Glutamatergic neuron (in vitro differentiated cells): Measurements from ENCODE around the gene CLK4. TPM values are rescaled to one million over a fixed set of nuclear protein-coding genes. Genes with fewer than 3 reads are reported as not detected.

ENCODE experiments used
- DNase-seq: peaks from one replicate; pipeline ENCODE4 v3.0.0; 2022
- H3K27ac Mint-ChIP-seq: one replicate; pipeline ENCODE4 v1.8.0; 2020; ENCODE audit warnings: mild to moderate bottlenecking, mixed read lengths, inconsistent platforms; ENCODE audit not compliant: unreplicated experiment
- H3K27me3 Mint-ChIP-seq: one replicate; pipeline ENCODE4 v1.8.0; 2020; ENCODE audit warnings: mild to moderate bottlenecking, moderate library complexity, mixed read lengths, inconsistent platforms; ENCODE audit not compliant: unreplicated experiment
- H3K36me3 Mint-ChIP-seq: one replicate; pipeline ENCODE4 v1.8.0; 2020; ENCODE audit warnings: mild to moderate bottlenecking, mixed read lengths, inconsistent platforms; ENCODE audit not compliant: unreplicated experiment
- H3K4me1 Mint-ChIP-seq: one replicate; pipeline ENCODE4 v1.8.0; 2020; ENCODE audit warnings: mild to moderate bottlenecking, low read depth, mixed read lengths, inconsistent platforms; ENCODE audit not compliant: unreplicated experiment
- H3K4me3 Mint-ChIP-seq: one replicate; pipeline ENCODE4 v1.8.0; 2020; ENCODE audit warnings: mild to moderate bottlenecking, mixed read lengths, inconsistent platforms; ENCODE audit not compliant: unreplicated experiment
- H3K9me3 Mint-ChIP-seq: one replicate; pipeline ENCODE4 v1.8.0; 2020; ENCODE audit warnings: mild to moderate bottlenecking, moderate library complexity, mixed read lengths, inconsistent platforms; ENCODE audit not compliant: unreplicated experiment
- CTCF ChIP-seq: fragments of 200-600 bp; sonication (generic); IDR thresholded peaks from one replicate; pipeline ENCODE4 v1.5.0; 2021; ENCODE audit not compliant: partially characterized antibody, unreplicated experiment
- total RNA-seq: library from RNA; stranded (reverse); fragmentation: NEBNext Ultra II Directional; extraction: Animal tissue kit (Norgen Biotek cat#: 25700); gene quantifications from one replicate; pipeline ENCODE4 v1.2.1, GENCODE V29; 2021; ENCODE audit not compliant: unreplicated experiment

CLK4 gene
- total RNA-seq, 1 donor from 2014 or later, result 29.4 TPM

GRCh38 chr5:178555771-178556211 is 71.1 kb downstream of the CLK4 start:
- H3K27ac Mint-ChIP-seq, result no peak overlapping the region
- H3K4me3 Mint-ChIP-seq, result no peak overlapping the region
- no peak for TF ChIP-seq CTCF
- no peak for DNase-seq
- H3K36me3 Mint-ChIP-seq, result no peaks in the 10 kb centered on the region
- H3K27me3 Mint-ChIP-seq, result no peaks in the 10 kb centered on the region
- H3K9me3 Mint-ChIP-seq, result no peaks in the 10 kb centered on the region
- H3K4me1 Mint-ChIP-seq, result no peaks in the 10 kb centered on the region

GRCh38 chr5:178555005-178555404 is 71.8 kb downstream of the CLK4 start:
- H3K36me3 Mint-ChIP-seq, result no peaks in the 10 kb centered on the region
- no peaks in the 10 kb centered on the region for H3K9me3 Mint-ChIP-seq
- no peak for TF ChIP-seq CTCF
- no peaks in the 10 kb centered on the region for H3K4me1 Mint-ChIP-seq
- no peak for DNase-seq
- H3K4me3 Mint-ChIP-seq, result no peak overlapping the region
- H3K27ac Mint-ChIP-seq, result no peak overlapping the region
- no peaks in the 10 kb centered on the region for H3K27me3 Mint-ChIP-seq

DNA sequence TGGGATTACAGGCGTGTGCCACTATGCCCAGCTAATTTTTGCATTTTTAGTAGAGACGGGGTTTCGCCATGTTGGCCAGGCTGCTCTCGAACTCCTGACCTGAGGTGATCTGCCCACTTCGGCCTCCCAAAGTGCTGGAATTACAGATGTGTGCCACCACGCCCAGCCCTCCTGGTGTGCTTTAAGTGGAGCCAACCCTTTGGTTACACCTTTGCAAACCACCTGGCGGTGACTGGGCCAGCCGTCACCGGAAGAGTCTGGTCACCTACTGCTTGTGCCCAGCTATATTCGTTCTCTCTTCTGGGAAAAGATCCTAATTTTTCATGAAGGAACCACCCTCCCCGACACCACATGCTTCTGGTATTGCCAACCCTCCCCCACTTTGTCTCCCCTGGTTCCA is 72.5 kb downstream of the CLK4 start:
- no peak overlapping the region for H3K27ac Mint-ChIP-seq

GRCh38 chr5:178553517-178553916 is 73.3 kb downstream of the CLK4 start:
- H3K27me3 Mint-ChIP-seq, result no peaks in the 10 kb centered on the region
- DNase-seq, result no peak
- H3K27ac Mint-ChIP-seq, result no peak overlapping the region
- H3K36me3 Mint-ChIP-seq, result no peaks in the 10 kb centered on the region
- peaks cover under 1% of the 10 kb centered on the region for H3K4me1 Mint-ChIP-seq
- TF ChIP-seq CTCF, result no peak
- H3K9me3 Mint-ChIP-seq, result no peaks in the 10 kb centered on the region
- H3K4me3 Mint-ChIP-seq, result no peak overlapping the region

More for the DNA sequence above, 72.5 kb downstream of the CLK4 start:
- TF ChIP-seq CTCF, result no peak
- no peaks in the 10 kb centered on the region for H3K4me1 Mint-ChIP-seq
- no peaks in the 10 kb centered on the region for H3K27me3 Mint-ChIP-seq
- no peak overlapping the region for H3K4me3 Mint-ChIP-seq
- H3K9me3 Mint-ChIP-seq, result no peaks in the 10 kb centered on the region
- no peak for DNase-seq
- no peaks in the 10 kb centered on the region for H3K36me3 Mint-ChIP-seq

Other genes starting within 250 kb of the CLK4 start
- 2.9 TPM for gene COL23A1, start 36.7 kb downstream of the CLK4 start, total RNA-seq
- 20.1 TPM for gene ZNF354A, start 103.6 kb upstream of the CLK4 start, total RNA-seq
- 18.0 TPM for gene ZNF354B, start 232.9 kb upstream of the CLK4 start, total RNA-seq